ENCODE measurements around the gene IQSEC3.
A peak's percentile ranks its signal among the peaks of the same experiment; 100 is the strongest.

The IQSEC3 gene

GRCh38 chr12:104551-105081 lies 38.0 kb downstream of the IQSEC3 start:
- Histone ChIP-seq H3K4me2 (ENCODE audit: low read length) (no peak overlapping the region), H3K36me3 (ENCODE audit: control insufficient read depth, insufficient read depth, low read length) (no peaks in the 10 kb centered on the region), H3K9ac (ENCODE audit: low read length) (no peak overlapping the region), H4K8ac (ENCODE audit: low read depth, low read length) (no peak overlapping the region), H4K5ac (ENCODE audit: low read length) (no peak overlapping the region), H3K4me1 (ENCODE audit: control insufficient read depth, low read depth, low read length) (peaks cover 4% of the 10 kb centered on the region), H3K79me1 (ENCODE audit: low read length) (no peaks in the 10 kb centered on the region), H3K79me2 (ENCODE audit: control insufficient read depth, insufficient read depth, low read length) (no peaks in the 10 kb centered on the region), H3K4me3 (ENCODE audit: low read length) (no peak overlapping the region), H2BK15ac (replicated peaks; ENCODE audit: low read depth) (no peak overlapping the region), H3K23ac (ENCODE audit: low read length) (no peak overlapping the region), H3K56ac (ENCODE audit: low read length) (peak overlapping the region; percentile 60), H2BK120ac (ENCODE audit: low read depth, low read length) (no peak overlapping the region), H3K4ac (ENCODE audit: low read depth, low read length) (no peak overlapping the region), H2AK5ac (ENCODE audit: low read length) (no peak overlapping the region), H3K18ac (ENCODE audit: low read length) (no peak overlapping the region), H3K27me3 (ENCODE audit: insufficient read depth, low read length, poor library complexity) (no peaks in the 10 kb centered on the region), H3K27ac (ENCODE audit: low read depth, low read length) (no peak overlapping the region), H2BK5ac (ENCODE audit: low read length) (no peak overlapping the region)
- DNase-seq: no peak
- WGBS (ENCODE audit: extremely low coverage, insufficient coverage, low lambda C conversion rate): no CpG with 5 or more reads among the region's 40 CpGs

GRCh38 chr12:105696-106095 lies 39.1 kb downstream of the IQSEC3 start:
- H3K4me2 ChIP-seq (ENCODE audit: low read length): no peak overlapping the region
- H3K36me3 ChIP-seq (ENCODE audit: control insufficient read depth, insufficient read depth, low read length): no peaks in the 10 kb centered on the region
- H4K8ac ChIP-seq (ENCODE audit: low read depth, low read length): no peak overlapping the region
- no peak overlapping the region for H3K56ac ChIP-seq (ENCODE audit: low read length)
- no peaks in the 10 kb centered on the region for H3K27me3 ChIP-seq (ENCODE audit: insufficient read depth, low read length, poor library complexity)
- H3K4me3 ChIP-seq (ENCODE audit: low read length): no peak overlapping the region
- no peaks in the 10 kb centered on the region for H3K79me1 ChIP-seq (ENCODE audit: low read length)
- no peak overlapping the region for H2BK15ac ChIP-seq (replicated peaks; ENCODE audit: low read depth)
- no peak overlapping the region for H3K18ac ChIP-seq (ENCODE audit: low read length)
- H3K79me2 ChIP-seq (ENCODE audit: control insufficient read depth, insufficient read depth, low read length): no peaks in the 10 kb centered on the region
- no CpG with 5 or more reads among the region's 4 CpGs for WGBS (ENCODE audit: extremely low coverage, insufficient coverage, low lambda C conversion rate)
- no peak overlapping the region for H4K5ac ChIP-seq (ENCODE audit: low read length)
- H3K4me1 ChIP-seq (ENCODE audit: control insufficient read depth, low read depth, low read length): peaks cover 2% of the 10 kb centered on the region
- H3K9ac ChIP-seq (ENCODE audit: low read length): no peak overlapping the region
- H3K27ac ChIP-seq (ENCODE audit: low read depth, low read length): no peak overlapping the region
- H2AK5ac ChIP-seq (ENCODE audit: low read length): no peak overlapping the region
- no peak overlapping the region for H2BK5ac ChIP-seq (ENCODE audit: low read length)
- H2BK120ac ChIP-seq (ENCODE audit: low read depth, low read length): no peak overlapping the region
- DNase-seq: no peak
- no peak overlapping the region for H3K23ac ChIP-seq (ENCODE audit: low read length)
- H3K4ac ChIP-seq (ENCODE audit: low read depth, low read length): no peak overlapping the region

DNA sequence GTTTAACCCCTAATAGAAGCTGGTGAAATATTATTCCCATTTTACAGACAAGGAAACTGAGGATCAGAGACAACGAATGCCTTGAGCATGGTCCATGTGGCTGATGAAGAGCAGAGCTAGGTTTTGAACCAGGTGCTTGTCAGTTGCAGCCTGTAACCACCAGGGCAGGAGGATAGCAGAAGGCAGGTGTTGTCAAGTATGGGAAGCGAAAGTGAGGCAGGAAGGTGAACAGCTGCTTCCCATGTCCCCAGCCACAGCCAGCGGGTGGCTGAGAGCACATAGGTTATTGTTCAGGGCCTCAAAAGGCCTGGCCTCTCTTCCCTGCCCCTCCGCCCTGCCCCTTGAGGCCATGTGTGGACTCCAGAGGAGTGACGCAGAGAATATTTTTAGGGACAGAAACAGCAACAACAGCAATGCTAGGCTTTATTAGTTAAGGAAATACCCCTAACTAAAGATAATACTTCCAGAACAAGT lies 39.6 kb downstream of the IQSEC3 start:
- no peak overlapping the region for H3K23ac ChIP-seq (ENCODE audit: low read length)
- no peaks in the 10 kb centered on the region for H3K79me1 ChIP-seq (ENCODE audit: low read length)
- no peak overlapping the region for H3K27ac ChIP-seq (ENCODE audit: low read depth, low read length)
- peaks cover 2% of the 10 kb centered on the region for H3K4me1 ChIP-seq (ENCODE audit: control insufficient read depth, low read depth, low read length)
- H4K8ac ChIP-seq (ENCODE audit: low read depth, low read length): no peak overlapping the region
- no peak overlapping the region for H3K4me2 ChIP-seq (ENCODE audit: low read length)
- no peaks in the 10 kb centered on the region for H3K27me3 ChIP-seq (ENCODE audit: insufficient read depth, low read length, poor library complexity)
- no peak overlapping the region for H2BK15ac ChIP-seq (replicated peaks; ENCODE audit: low read depth)
- H3K79me2 ChIP-seq (ENCODE audit: control insufficient read depth, insufficient read depth, low read length): no peaks in the 10 kb centered on the region
- no peaks in the 10 kb centered on the region for H3K36me3 ChIP-seq (ENCODE audit: control insufficient read depth, insufficient read depth, low read length)
- no peak overlapping the region for H4K5ac ChIP-seq (ENCODE audit: low read length)
- no CpG with 5 or more reads among the region's 5 CpGs for WGBS (ENCODE audit: extremely low coverage, insufficient coverage, low lambda C conversion rate)
- no peak overlapping the region for H2BK120ac ChIP-seq (ENCODE audit: low read depth, low read length)
- H2BK5ac ChIP-seq (ENCODE audit: low read length): no peak overlapping the region
- H2AK5ac ChIP-seq (ENCODE audit: low read length): no peak overlapping the region
- H3K4me3 ChIP-seq (ENCODE audit: low read length): no peak overlapping the region
- no peak overlapping the region for H3K4ac ChIP-seq (ENCODE audit: low read depth, low read length)
- H3K9ac ChIP-seq (ENCODE audit: low read length): no peak overlapping the region
- H3K56ac ChIP-seq (ENCODE audit: low read length): no peak overlapping the region
- DNase-seq: peak; percentile 89
- no peak overlapping the region for H3K18ac ChIP-seq (ENCODE audit: low read length)

- WGBS (ENCODE audit: extremely low coverage, insufficient coverage, low lambda C conversion rate): no CpG with 5 or more reads among the region's 9 CpGs
- Histone ChIP-seq H2BK120ac (ENCODE audit: low read depth, low read length) (no peak overlapping the region), H2BK15ac (replicated peaks; ENCODE audit: low read depth) (no peak overlapping the region), H3K27ac (ENCODE audit: low read depth, low read length) (no peak overlapping the region), H3K4ac (ENCODE audit: low read depth, low read length) (no peak overlapping the region), H3K4me2 (ENCODE audit: low read length) (no peak overlapping the region), H4K5ac (ENCODE audit: low read length) (no peak overlapping the region), H3K4me1 (ENCODE audit: control insufficient read depth, low read depth, low read length) (peaks cover 2% of the 10 kb centered on the region), H4K8ac (ENCODE audit: low read depth, low read length) (no peak overlapping the region), H2BK5ac (ENCODE audit: low read length) (no peak overlapping the region), H3K18ac (ENCODE audit: low read length) (no peak overlapping the region), H3K79me2 (ENCODE audit: control insufficient read depth, insufficient read depth, low read length) (no peaks in the 10 kb centered on the region), H3K27me3 (ENCODE audit: insufficient read depth, low read length, poor library complexity) (no peaks in the 10 kb centered on the region), H3K4me3 (ENCODE audit: low read length) (no peak overlapping the region), H3K9ac (ENCODE audit: low read length) (no peak overlapping the region), H3K79me1 (ENCODE audit: low read length) (no peaks in the 10 kb centered on the region), H3K56ac (ENCODE audit: low read length) (no peak overlapping the region), H2AK5ac (ENCODE audit: low read length) (no peak overlapping the region), H3K36me3 (ENCODE audit: control insufficient read depth, insufficient read depth, low read length) (no peaks in the 10 kb centered on the region), H3K23ac (ENCODE audit: low read length) (no peak overlapping the region)
- DNase-seq: no peak
These were observed 42.0 kb downstream of the IQSEC3 start for GRCh38 chr12:108594-108993.

DNA sequence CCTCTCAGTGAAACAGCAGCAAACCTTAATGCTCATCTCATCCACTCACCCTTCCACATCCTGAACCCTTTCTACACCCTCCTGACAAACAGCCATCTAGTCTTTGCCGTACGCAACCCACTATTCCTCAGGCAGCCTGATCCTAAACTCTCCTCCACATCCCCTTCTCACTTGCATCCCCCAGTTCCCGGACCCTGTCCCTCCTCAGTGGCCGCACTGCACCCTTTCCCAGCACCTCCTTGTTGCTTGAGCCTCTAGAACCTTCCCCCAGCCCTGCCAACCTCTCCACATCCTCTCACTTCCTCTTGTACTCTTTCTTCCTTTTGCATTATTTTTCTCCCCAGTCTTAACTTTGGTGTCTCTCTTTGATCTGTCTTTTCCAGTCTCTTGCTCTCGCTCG lies 42.9 kb downstream of the IQSEC3 start:
- H3K27ac ChIP-seq (ENCODE audit: low read depth, low read length): no peak overlapping the region
- H4K5ac ChIP-seq (ENCODE audit: low read length): no peak overlapping the region
- no peak overlapping the region for H3K23ac ChIP-seq (ENCODE audit: low read length)

DNA sequence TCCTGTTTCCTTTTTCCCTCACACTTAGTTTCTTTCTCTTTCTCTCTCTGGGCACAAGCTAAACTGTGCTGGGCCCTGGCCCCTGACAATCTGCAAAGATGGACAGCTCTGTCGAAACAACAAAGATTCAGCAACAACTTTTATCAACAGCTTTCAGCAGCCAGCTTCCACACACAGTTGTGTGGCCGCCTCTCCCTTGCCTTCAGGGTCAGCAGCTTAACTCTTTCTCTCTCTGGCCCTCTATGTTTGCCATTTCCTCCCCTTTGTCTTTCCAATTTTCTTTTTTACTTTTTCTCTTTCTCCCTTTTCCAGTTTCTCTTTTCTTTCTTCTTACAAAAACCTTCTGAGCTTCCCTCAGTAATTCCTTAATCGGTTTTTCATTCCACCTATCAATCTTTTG lies 43.3 kb downstream of the IQSEC3 start:
- Histone ChIP-seq H3K4me2 (ENCODE audit: low read length) (no peak overlapping the region), H3K23ac (ENCODE audit: low read length) (no peak overlapping the region), H3K4me3 (ENCODE audit: low read length) (no peak overlapping the region), H4K8ac (ENCODE audit: low read depth, low read length) (no peak overlapping the region), H3K36me3 (ENCODE audit: control insufficient read depth, insufficient read depth, low read length) (no peaks in the 10 kb centered on the region), H3K27ac (ENCODE audit: low read depth, low read length) (no peak overlapping the region), H3K18ac (ENCODE audit: low read length) (no peak overlapping the region), H3K4me1 (ENCODE audit: control insufficient read depth, low read depth, low read length) (peaks cover 3% of the 10 kb centered on the region), H3K9ac (ENCODE audit: low read length) (no peak overlapping the region), H3K56ac (ENCODE audit: low read length) (no peak overlapping the region), H2BK5ac (ENCODE audit: low read length) (no peak overlapping the region), H4K5ac (ENCODE audit: low read length) (no peak overlapping the region), H3K79me1 (ENCODE audit: low read length) (no peaks in the 10 kb centered on the region), H2BK15ac (replicated peaks; ENCODE audit: low read depth) (no peak overlapping the region), H3K27me3 (ENCODE audit: insufficient read depth, low read length, poor library complexity) (no peaks in the 10 kb centered on the region), H2AK5ac (ENCODE audit: low read length) (no peak overlapping the region), H3K4ac (ENCODE audit: low read depth, low read length) (no peak overlapping the region), H3K79me2 (ENCODE audit: control insufficient read depth, insufficient read depth, low read length) (no peaks in the 10 kb centered on the region), H2BK120ac (ENCODE audit: low read depth, low read length) (no peak overlapping the region)
- no peak for DNase-seq
- WGBS (ENCODE audit: extremely low coverage, insufficient coverage, low lambda C conversion rate): no CpG with 5 or more reads among the region's 3 CpGs

More for the DNA sequence above, 42.9 kb downstream of the IQSEC3 start:
- peak overlapping the region; percentile 6 for H3K56ac ChIP-seq (ENCODE audit: low read length)
- no peaks in the 10 kb centered on the region for H3K27me3 ChIP-seq (ENCODE audit: insufficient read depth, low read length, poor library complexity)
- H3K4ac ChIP-seq (ENCODE audit: low read depth, low read length): no peak overlapping the region
- WGBS (ENCODE audit: extremely low coverage, insufficient coverage, low lambda C conversion rate): 100% methylated on average over 1 of the region's 6 CpGs
- no peak overlapping the region for H3K18ac ChIP-seq (ENCODE audit: low read length)
- no peak for DNase-seq
- H2BK15ac ChIP-seq (replicated peaks; ENCODE audit: low read depth): no peak overlapping the region
- H2BK120ac ChIP-seq (ENCODE audit: low read depth, low read length): no peak overlapping the region
- H3K36me3 ChIP-seq (ENCODE audit: control insufficient read depth, insufficient read depth, low read length): no peaks in the 10 kb centered on the region
- no peak overlapping the region for H2AK5ac ChIP-seq (ENCODE audit: low read length)
- no peak overlapping the region for H4K8ac ChIP-seq (ENCODE audit: low read depth, low read length)
- H2BK5ac ChIP-seq (ENCODE audit: low read length): no peak overlapping the region
- no peaks in the 10 kb centered on the region for H3K79me2 ChIP-seq (ENCODE audit: control insufficient read depth, insufficient read depth, low read length)
- no peak overlapping the region for H3K4me2 ChIP-seq (ENCODE audit: low read length)
- no peaks in the 10 kb centered on the region for H3K79me1 ChIP-seq (ENCODE audit: low read length)
- peaks cover 3% of the 10 kb centered on the region for H3K4me1 ChIP-seq (ENCODE audit: control insufficient read depth, low read depth, low read length)
- no peak overlapping the region for H3K9ac ChIP-seq (ENCODE audit: low read length)
- H3K4me3 ChIP-seq (ENCODE audit: low read length): no peak overlapping the region
